ENCODE data around the gene MBTPS1.

DNA sequence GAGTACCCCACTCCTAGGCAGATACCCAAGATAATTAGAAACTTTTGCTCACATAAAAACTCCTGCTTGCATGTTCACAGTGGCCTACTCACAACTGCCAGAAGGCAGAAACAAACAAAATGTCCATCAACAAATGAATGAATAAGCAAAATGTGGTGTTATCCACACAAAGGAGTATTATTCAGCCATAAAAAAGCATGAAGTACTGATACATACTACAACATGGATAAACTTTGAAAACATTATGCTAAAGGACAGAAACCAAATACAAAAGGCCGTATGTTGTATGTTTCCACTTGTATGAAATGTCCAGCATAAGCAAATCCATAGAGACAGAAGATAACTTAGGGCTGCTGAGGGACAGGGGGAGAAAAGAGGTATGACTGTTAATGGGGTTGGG is 26.3 kb upstream of the MBTPS1 start:
- TF ChIP-seq, protein P1, sequence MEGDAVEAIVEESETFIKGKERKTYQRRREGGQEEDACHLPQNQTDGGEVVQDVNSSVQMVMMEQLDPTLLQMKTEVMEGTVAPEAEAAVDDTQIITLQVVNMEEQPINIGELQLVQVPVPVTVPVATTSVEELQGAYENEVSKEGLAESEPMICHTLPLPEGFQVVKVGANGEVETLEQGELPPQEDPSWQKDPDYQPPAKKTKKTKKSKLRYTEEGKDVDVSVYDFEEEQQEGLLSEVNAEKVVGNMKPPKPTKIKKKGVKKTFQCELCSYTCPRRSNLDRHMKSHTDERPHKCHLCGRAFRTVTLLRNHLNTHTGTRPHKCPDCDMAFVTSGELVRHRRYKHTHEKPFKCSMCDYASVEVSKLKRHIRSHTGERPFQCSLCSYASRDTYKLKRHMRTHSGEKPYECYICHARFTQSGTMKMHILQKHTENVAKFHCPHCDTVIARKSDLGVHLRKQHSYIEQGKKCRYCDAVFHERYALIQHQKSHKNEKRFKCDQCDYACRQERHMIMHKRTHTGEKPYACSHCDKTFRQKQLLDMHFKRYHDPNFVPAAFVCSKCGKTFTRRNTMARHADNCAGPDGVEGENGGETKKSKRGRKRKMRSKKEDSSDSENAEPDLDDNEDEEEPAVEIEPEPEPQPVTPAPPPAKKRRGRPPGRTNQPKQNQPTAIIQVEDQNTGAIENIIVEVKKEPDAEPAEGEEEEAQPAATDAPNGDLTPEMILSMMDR (IDR thresholded peaks at IDR 0.05), result no peak
- no peak for TF ChIP-seq EP300 (IDR thresholded peaks at IDR 0.05)

Data from ovary (tissue), 3 donors.